Common myeloid progenitor, CD34-positive (primary cell): ENCODE results near the gene ZSCAN5A.
A peak's percentile ranks its signal among the peaks of the same experiment; 100 is the strongest.

ENCODE experiments used
- CTCF ChIA-PET: fragments of 350-600 bp; sonication (Branson Sonifier 250); formaldehyde crosslinking; loops from one replicate; lab custom pipeline; 2021; ENCODE audit warnings: antibody characterized with exemption; lab: Charles Lee
- POLR2A ChIA-PET: fragments of 350-600 bp; sonication (Branson Sonifier 250); formaldehyde crosslinking; loops from one replicate; lab custom pipeline; 2021; ENCODE audit warnings: antibody characterized with exemption; lab: Charles Lee
- DNase-seq, 3 donors: peaks; one replicate each; pipeline versions ENCODE4 v3.0.0 to v3.0.0-alpha.2; 2013
- H3K27ac ChIP-seq, 2 experiments: 1 replicate in 1 of 2; 2 replicates in 1 of 2; pipeline ENCODE4 v1.7.0; 2013; ENCODE audit warnings: inconsistent platforms in 2 of 2, low read length in 2 of 2, mild to moderate bottlenecking in 2 of 2, low read depth in 1 of 2, moderate library complexity in 1 of 2; ENCODE audit not compliant: severe bottlenecking in 2 of 2, insufficient read depth in 1 of 2, poor library complexity in 1 of 2
- H3K27me3 ChIP-seq, 5 experiments: replicated peaks in 2 of 5; 1 replicate in 3 of 5; 2 replicates in 2 of 5; pipeline versions ENCODE4 v1.6.1 to v1.7.0; 2013; ENCODE audit warnings: low read length in 4 of 5, mild to moderate bottlenecking in 2 of 5, moderate library complexity in 2 of 5, inconsistent platforms in 1 of 5; ENCODE audit not compliant: insufficient read depth in 5 of 5, control insufficient read depth in 4 of 5
- H3K36me3 ChIP-seq, 4 experiments: 1 replicate in 2 of 4; 2 replicates in 2 of 4; pipeline versions ENCODE4 v1.6.1 to v1.7.0; 2013; ENCODE audit warnings: low read length in 3 of 4, control low read depth in 1 of 4, mild to moderate bottlenecking in 1 of 4; ENCODE audit not compliant: control insufficient read depth in 4 of 4, insufficient read depth in 4 of 4
- H3K4me1 ChIP-seq, 4 experiments: 1 replicate in 3 of 4; 2 replicates in 1 of 4; pipeline versions ENCODE4 v1.6.1 to v1.7.1; 2013; ENCODE audit warnings: low read length in 3 of 4, mild to moderate bottlenecking in 3 of 4, control low read depth in 1 of 4, inconsistent platforms in 1 of 4, moderate library complexity in 1 of 4; ENCODE audit not compliant: control insufficient read depth in 4 of 4, insufficient read depth in 4 of 4; ENCODE audit errors: control extremely low read depth in 1 of 4
- H3K4me3 ChIP-seq, 7 experiments: 1 replicate in 4 of 7; 2 replicates in 3 of 7; pipeline versions ENCODE4 v1.5.1 to v1.7.0; 2013; ENCODE audit warnings: mild to moderate bottlenecking in 7 of 7, low read length in 6 of 7, moderate library complexity in 6 of 7, inconsistent platforms in 2 of 7, low read depth in 2 of 7, control low read depth in 1 of 7; ENCODE audit not compliant: insufficient read depth in 4 of 7, control insufficient read depth in 1 of 7; ENCODE audit errors: extremely low read depth in 1 of 7
- H3K9me3 ChIP-seq, 5 experiments: 1 replicate in 4 of 5; 2 replicates in 1 of 5; pipeline versions ENCODE4 v1.6.1 to v1.7.1; 2013; ENCODE audit warnings: low read length in 4 of 5, mild to moderate bottlenecking in 2 of 5, inconsistent platforms in 1 of 5, low read depth in 1 of 5, moderate library complexity in 1 of 5; ENCODE audit not compliant: control insufficient read depth in 4 of 5, insufficient read depth in 2 of 5; ENCODE audit errors: control extremely low read depth in 1 of 5
- WGBS: methylation state at CpG from one replicate; pipeline ENCODE4 v1.1.5; 2013; ENCODE audit not compliant: insufficient coverage; 5-methylcytosine and 5-hydroxymethylcytosine counted together

ZSCAN5A gene

GRCh38 chr19:56273563-56274117 is 41.0 kb downstream of the ZSCAN5A start:
- Histone ChIP-seq H3K4me3 (no peak overlapping the region), H3K27ac (no peak overlapping the region), H3K36me3 (peaks cover 2 to 12% (median 8%) of the 10 kb centered on the region in 4 experiments), H3K27me3 (no peaks in the 10 kb centered on the region), H3K9me3 (peaks cover 0 to 9% (median 0%) of the 10 kb centered on the region in 5 experiments), H3K4me1 (no peaks in the 10 kb centered on the region)
- 60% methylated on average over 4 of the region's 6 CpGs for WGBS
- CTCF ChIA-PET = interaction anchor here (0.8 to 1.5 kb wide), 3 partner anchors 21 to 59 kb away, joined by 3 read pairs; no protein-coding TSS in a partner anchor
- POLR2A ChIA-PET = no interaction called here
- no peak for DNase-seq

GRCh38 chr19:56272161-56272798 is 42.4 kb downstream of the ZSCAN5A start, which contains the start of gene EDDM13:
TSS of gene EDDM13 (plus strand) at chr19:56272748. CDS start at chr19:56272835, 87 bp downstream.
- no peaks in the 10 kb centered on the region for H3K4me1 ChIP-seq
- no peak within 1 kb of the TSS for H3K4me3 ChIP-seq
- WGBS = 100% methylated on average over 4 of the region's 6 CpGs
- H3K27ac ChIP-seq = no peak within 1 kb of the TSS
- H3K36me3 ChIP-seq = peaks cover 0 to 5% (median 3%) of the 10 kb centered on the region in 4 experiments
- POLR2A ChIA-PET = no interaction called here
- CTCF ChIA-PET = interaction anchor here (1.7 kb wide), 1 partner anchor 18 kb away, joined by 6 read pairs; no protein-coding TSS in a partner anchor
- H3K27me3 ChIP-seq = no peaks in the 10 kb centered on the region
- H3K9me3 ChIP-seq = peaks cover 0 to 5% (median 0%) of the 10 kb centered on the region in 5 experiments
- DNase-seq = no peak

GRCh38 chr19:56271151-56271550 is 43.5 kb downstream of the ZSCAN5A start:
- ChIA-PET POLR2A (no interaction called here), CTCF (interaction anchor here (0.9 to 1.7 kb wide), 4 partner anchors 17 to 50 kb away, joined by 3 to 6 read pairs (median 4); no protein-coding TSS in a partner anchor)
- no peak for DNase-seq
- Histone ChIP-seq H3K27me3 (no peaks in the 10 kb centered on the region), H3K4me3 (no peak overlapping the region), H3K36me3 (peaks cover 0 to 3% (median 2%) of the 10 kb centered on the region in 4 experiments), H3K27ac (no peak overlapping the region), H3K9me3 (no peaks in the 10 kb centered on the region), H3K4me1 (no peaks in the 10 kb centered on the region)
- 93% methylated on average over 6 of the region's 6 CpGs for WGBS

- H3K4me1 ChIP-seq = no peaks in the 10 kb centered on the region
- H3K36me3 ChIP-seq = peaks cover 0 to 2% (median 1%) of the 10 kb centered on the region in 4 experiments
- 86% methylated on average over 1 of the region's 3 CpGs for WGBS
- no peaks in the 10 kb centered on the region for H3K27me3 ChIP-seq
- H3K27ac ChIP-seq = no peak overlapping the region
- no peak overlapping the region for H3K4me3 ChIP-seq
- CTCF ChIA-PET = interaction anchor here (0.9 to 1.7 kb wide), 4 partner anchors 17 to 51 kb away, joined by 3 to 6 read pairs (median 4); no protein-coding TSS in a partner anchor
- peak; percentile 17 to 64 (median 61) for DNase-seq
- H3K9me3 ChIP-seq = no peaks in the 10 kb centered on the region
- POLR2A ChIA-PET = no interaction called here
These were observed 44.0 kb downstream of the ZSCAN5A start for GRCh38 chr19:56270676-56271075.

GRCh38 chr19:56269348-56269747 is 45.3 kb downstream of the ZSCAN5A start:
- H3K27me3 ChIP-seq = no peaks in the 10 kb centered on the region
- CTCF ChIA-PET = interaction anchor here (1.6 kb wide), 1 partner anchor 17 kb away, joined by 5 read pairs; no protein-coding TSS in a partner anchor
- 98% methylated on average over 5 of the region's 6 CpGs for WGBS
- H3K4me3 ChIP-seq = no peak overlapping the region
- no peaks in the 10 kb centered on the region for H3K9me3 ChIP-seq
- H3K4me1 ChIP-seq = no peaks in the 10 kb centered on the region
- DNase-seq = no peak
- H3K36me3 ChIP-seq = peaks cover 0 to 2% (median 0%) of the 10 kb centered on the region in 4 experiments
- POLR2A ChIA-PET = no interaction called here
- H3K27ac ChIP-seq = no peak overlapping the region

GRCh38 chr19:56266051-56266450 is 48.6 kb downstream of the ZSCAN5A start:
- Histone ChIP-seq H3K36me3 (peaks cover 0 to 4% (median 2%) of the 10 kb centered on the region in 4 experiments), H3K27me3 (no peaks in the 10 kb centered on the region), H3K9me3 (no peaks in the 10 kb centered on the region), H3K27ac (no peak overlapping the region), H3K4me1 (peaks cover 0 to 3% (median 0%) of the 10 kb centered on the region in 4 experiments), H3K4me3 (no peak overlapping the region)
- WGBS = 100% methylated on average over 1 of the region's 3 CpGs
- no peak for DNase-seq
- POLR2A ChIA-PET = no interaction called here
- CTCF ChIA-PET = interaction anchor here (1.3 to 5.2 kb wide), 3 partner anchors 13 to 67 kb away, joined by 3 to 31 read pairs (median 7); no protein-coding TSS in a partner anchor
